ENCODE data around the gene FMNL3.
"Not testable (repeated sequence)": the region's sequence is repeated elsewhere in the genome, so short reads cannot be mapped to it uniquely, and the experiment has no call there.

The FMNL3 gene

DNA sequence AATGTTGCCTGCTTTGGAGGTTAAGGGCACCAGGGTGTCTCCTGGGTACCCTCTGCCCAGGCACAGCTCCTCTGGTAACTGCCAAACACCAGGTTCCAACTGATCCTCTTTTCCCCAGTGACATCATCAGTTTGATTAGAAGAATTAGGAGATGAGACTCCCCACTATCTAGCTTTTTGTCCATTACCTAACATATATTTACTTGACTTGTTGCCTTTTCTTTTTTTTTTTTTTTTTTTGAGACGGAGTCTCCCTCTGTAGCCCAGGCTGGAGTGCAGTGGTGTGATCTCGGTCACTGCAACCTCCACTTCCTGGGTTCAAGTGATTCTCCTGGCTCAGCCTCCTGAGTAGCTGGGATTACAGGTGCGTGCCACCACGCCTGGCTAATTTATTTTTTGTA, 101.7 kb downstream of the FMNL3 start, which contains the start of gene FAM186B:
TSS of gene FAM186B (minus strand) at position 101 of the 400 bp plus-strand sequence. CDS start 162 bp downstream, outside the sequence.
- DNase-seq (ENCODE audit: low read depth in 2 of 2, low spot score in 1 of 2): not testable (repeated sequence)

DNA sequence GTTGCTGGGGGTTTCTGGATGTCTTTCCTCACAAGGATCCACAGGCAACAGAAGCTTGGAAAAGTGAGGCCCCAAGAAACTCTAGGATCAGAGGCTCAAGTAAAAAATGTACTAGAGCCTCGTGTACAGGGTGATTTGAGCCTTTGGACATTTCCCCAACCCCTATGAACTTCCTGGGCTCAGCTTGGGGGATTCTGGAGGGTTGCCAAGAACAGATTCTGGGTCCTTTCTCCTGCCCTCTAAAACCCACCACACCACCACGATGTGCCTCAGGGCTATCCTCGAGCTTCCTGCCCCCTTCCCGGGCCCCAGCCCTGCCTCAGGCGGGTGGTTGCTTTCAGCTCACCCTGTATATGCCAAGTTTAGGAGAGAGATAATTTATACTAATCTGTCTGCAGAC, 102.3 kb downstream of the FMNL3 start:
- DNase-seq (ENCODE audit: low read depth in 2 of 2, low spot score in 1 of 2): no peak

DNA sequence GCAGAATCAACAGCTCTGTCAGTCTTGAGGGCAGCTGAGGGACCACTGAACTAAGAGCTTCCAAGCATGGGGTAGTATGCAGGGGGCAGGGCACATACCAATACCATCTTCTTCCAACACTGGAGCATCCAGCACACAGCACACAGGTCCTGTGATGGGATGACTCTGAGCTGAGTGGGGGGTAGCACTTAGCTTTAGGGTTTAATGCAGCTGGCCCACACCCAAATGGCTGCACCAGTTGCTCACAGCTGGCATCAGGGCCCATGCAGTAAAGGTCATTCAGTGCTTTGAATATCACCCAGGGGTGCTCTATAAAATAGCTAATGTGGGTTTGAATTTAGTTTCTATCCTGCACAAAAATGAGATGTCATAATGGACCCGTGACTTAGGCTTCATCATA, 103.5 kb downstream of the FMNL3 start:
- no peak for DNase-seq (ENCODE audit: low read depth in 2 of 2, low spot score in 1 of 2)

- DNase-seq (ENCODE audit: low read depth in 2 of 2, low spot score in 1 of 2): no peak
Observed at GRCh38 chr12:49599961-49600360, 107.2 kb downstream of the FMNL3 start.

DNA sequence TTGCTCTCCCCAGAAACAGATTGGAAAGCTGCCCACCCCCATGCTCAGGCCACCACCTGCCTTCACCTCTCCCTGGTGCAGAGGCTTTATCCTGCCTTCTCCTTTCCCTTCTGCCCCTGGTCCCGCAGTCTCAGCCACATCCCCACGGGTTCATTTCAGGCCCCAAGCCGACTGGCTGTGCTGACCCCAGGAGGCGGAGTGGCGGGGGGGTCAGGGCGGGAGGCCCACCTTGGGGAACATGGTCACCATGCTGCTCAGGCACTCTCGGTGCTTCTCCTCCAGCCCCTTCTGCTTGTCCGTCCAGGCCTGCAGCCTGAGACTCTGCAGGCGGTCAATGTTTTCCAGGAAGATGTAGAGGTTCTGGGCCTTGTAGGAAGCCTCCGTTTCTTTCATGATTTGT, 108.7 kb downstream of the FMNL3 start:
- no peak for DNase-seq (ENCODE audit: low read depth in 2 of 2, low spot score in 1 of 2)

GRCh38 chr12:49588721-49589516, 118.3 kb downstream of the FMNL3 start:
- DNase-seq (ENCODE audit: low read depth in 2 of 2, low spot score in 1 of 2): no peak

- DNase-seq (ENCODE audit: low read depth in 2 of 2, low spot score in 1 of 2): no peak
Observed at GRCh38 chr12:49588281-49588680, 118.9 kb downstream of the FMNL3 start.

DNA sequence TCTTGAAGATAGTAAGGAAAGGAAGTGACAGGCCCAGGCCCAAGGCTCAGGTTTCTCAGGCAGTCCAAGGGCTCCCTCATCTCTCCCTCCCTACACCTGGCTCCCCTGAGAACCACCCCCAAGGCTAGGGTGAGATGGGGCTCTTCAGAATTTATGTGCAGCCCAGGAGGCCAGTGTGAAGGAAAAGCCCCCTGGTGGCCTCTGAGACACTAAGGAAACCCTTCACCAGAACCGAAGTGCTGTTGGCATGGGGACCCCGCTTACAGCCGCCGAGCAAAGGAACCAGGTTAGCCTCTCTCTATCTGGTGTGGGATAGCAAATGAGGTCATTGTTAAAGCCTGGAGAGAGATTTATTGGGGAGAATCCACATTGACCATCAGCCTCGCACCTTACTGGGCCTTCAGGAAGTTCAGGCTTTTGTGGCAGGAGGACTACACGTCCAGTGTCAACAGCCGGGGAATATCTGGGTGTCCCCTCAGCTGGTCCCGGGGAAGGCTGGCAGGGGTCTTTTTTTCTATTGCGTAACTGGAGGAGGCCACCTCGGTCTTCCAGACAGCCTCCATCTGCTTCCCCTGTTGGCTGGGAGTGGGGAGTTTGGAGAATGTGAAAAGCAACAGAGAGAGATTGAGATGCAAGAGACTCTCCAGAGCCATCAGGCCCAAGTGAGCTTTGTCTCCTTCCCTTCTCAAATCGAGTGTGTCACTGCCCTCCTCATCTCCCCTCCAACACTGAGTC, 119.9 kb downstream of the FMNL3 start:
- no peak for DNase-seq (ENCODE audit: low read depth in 2 of 2, low spot score in 1 of 2)

Measured in stimulated activated CD8-positive, alpha-beta memory T cell treated with anti-CD3 and anti-CD28 coated beads, Interleukin-4, amount 100 ng/mL, for 1 hour (primary cell).